OCI-M1 (cell line): ENCODE data around the gene CLCN6.
A peak's percentile ranks its signal among the peaks of the same experiment; 100 is the strongest.

Experiments used
- DNase-seq: peaks from one replicate; lab custom pipeline; 2025; lab: John Stamatoyannopoulos, UW

The CLCN6 gene

DNA sequence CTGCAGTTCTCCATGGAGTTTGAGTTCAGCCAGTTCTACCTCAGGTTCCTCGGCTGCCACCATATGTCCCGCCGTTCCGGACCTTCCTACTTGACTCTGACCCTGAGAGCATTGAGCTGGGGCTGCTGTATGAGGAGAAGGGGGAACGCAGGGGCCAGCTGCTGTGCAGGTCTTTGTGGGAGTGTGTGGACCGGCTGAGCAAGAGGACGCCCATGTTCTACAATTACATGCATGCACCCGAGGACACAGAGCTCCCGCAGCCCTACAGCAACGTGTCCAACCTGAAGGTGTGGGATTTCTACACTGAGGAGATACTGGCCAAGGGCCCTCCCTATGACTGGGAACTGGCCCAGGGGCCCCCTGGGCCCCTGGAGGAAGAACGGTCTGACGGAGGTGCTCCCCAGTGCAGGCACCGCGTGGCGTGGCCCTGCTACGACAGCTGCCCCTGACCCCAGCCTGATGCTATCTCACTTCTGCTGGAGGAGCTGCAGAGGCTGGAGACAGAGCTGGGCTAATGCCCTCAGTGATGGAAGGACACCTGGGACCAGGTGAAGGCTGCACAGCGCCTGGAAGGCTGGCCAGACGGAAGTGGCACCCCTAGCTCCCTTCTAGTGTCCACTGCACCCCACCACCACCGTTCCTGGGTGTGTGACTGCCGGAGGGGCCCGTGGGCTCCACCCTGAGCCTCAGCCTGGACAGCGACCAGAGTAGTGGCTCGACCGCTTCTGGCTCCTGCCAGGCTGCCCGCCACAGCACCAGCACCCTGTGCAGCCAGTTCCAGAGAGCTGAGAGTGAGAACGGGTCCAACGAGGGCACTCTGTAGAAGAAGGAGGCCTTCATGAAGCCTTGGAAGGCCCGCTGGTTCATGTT, 73.6 kb downstream of the CLCN6 start:
- DNase-seq = no peak

DNA sequence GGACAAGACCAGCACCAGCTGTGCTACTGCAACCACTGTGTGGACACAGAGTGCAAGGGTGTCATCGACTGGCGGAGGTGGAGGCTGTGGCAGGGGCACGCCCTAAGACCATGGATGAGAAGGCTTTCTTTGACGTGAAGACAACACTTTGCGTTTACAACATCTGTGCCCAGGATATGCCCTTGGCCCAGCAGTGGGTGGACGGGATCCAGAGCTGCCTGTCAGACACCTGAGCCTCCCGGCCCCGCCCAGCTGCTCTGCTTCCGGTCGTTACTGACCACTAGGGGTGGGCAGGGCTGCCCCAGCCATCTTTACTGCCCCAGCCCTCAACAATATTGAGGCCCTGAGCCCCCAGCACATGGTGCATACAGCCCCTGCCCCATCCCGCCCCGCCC, 74.2 kb downstream of the CLCN6 start:
- no peak for DNase-seq

- DNase-seq = no peak
Observed at GRCh38 chr1:11880911-11881748, 75.1 kb downstream of the CLCN6 start.

GRCh38 chr1:11881749-11882441, 75.9 kb downstream of the CLCN6 start:
- DNase-seq = no peak

DNA sequence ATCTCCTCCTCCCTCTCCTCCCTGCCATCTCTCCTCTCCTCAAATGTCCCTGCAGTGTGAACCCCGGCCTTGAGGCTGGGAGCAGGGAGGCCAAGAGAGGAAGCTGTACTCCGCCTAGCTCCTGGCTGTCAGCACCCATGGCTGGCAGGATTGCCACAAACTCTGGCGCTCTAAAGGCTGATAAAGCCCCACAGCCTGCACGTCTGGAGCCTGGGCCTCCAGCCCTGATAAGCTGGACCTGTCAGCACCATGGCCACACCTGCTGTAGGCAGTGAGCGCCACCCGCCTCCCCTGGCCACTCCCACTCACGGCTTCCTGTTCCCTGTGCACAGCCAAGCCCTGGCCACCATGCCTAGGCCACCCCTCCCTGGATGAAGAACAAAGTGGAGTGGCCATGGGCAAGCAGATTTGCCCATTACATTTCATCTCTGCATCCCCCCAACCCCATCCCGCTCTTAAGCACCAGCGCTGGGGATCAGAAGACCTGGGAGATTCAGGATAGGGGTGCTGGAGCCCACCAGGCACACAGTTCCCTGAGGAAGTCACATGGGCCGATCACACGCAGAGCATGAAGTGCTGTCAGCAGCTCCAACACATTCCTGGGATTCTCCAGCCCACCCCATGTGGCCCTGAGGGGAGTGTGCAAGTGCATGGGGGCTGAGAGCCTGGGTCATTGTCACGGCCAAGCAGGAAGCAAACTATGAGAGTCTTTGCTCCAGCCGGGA, 77.0 kb downstream of the CLCN6 start:
- DNase-seq = peak; percentile 91

GRCh38 chr1:11885916-11886315, 79.9 kb downstream of the CLCN6 start:
- DNase-seq = no peak

- DNase-seq = no peak
Observed at GRCh38 chr1:11886986-11887665, 81.1 kb downstream of the CLCN6 start.

DNA sequence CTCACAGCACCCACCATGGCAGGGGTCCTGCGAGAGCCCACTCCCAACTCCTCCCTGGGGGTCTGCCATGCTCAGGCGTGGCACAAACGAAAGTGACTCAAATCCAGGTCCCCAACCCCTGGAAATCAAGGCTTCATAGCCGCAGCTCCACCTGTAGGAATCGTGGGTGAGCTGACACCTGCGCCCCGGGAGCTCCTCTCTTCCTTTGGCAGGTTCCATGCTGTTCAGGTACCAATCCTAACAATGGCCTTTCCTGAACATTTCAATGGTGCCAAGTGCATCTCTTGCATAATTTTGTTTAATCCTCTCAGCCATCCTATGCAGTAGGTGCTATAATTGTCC, 81.6 kb downstream of the CLCN6 start:
- no peak for DNase-seq

DNA sequence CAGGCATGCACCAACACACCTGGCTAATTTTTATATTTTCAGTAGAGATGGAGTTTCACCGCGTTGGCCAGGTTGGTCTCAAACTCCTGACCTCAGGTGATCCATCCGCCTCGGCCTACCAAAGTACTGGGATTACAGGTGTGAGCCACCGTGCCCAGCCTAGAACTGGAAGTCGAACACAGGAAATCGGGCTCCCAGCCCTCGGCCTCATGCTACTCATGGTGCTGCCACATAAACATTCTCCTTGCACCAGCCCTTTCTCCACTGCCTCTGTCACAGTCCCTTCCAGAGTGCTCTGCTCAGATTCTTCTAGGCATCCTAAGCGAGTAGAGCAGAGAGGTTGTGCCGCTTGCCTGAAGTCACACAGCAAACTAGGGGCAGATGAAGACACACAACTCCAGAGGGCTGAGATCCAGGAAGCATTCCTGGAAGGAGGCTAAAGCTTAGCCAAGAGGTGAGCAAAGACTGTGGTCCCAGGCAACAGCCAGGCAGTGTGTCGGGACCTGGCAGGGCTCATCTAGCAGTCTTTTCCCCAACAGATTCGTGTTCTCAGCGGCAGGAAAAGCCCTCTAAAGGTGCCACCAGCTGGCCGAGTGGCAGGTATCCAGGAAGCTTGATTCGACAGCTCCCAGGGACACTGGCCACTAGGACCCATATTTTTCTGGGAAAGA, 82.3 kb downstream of the CLCN6 start:
- no peak for DNase-seq

GRCh38 chr1:11888877-11889208, 82.9 kb downstream of the CLCN6 start:
- no peak for DNase-seq

- DNase-seq = no peak
Observed at GRCh38 chr1:11891433-11892186, 85.6 kb downstream of the CLCN6 start.
